Amniotic stem cell (primary cell): ENCODE results near the gene BIN1.

Experiments used
- DNase-seq: peaks from one replicate; lab custom pipeline; 2025; lab: John Stamatoyannopoulos, UW

BIN1 gene

DNA sequence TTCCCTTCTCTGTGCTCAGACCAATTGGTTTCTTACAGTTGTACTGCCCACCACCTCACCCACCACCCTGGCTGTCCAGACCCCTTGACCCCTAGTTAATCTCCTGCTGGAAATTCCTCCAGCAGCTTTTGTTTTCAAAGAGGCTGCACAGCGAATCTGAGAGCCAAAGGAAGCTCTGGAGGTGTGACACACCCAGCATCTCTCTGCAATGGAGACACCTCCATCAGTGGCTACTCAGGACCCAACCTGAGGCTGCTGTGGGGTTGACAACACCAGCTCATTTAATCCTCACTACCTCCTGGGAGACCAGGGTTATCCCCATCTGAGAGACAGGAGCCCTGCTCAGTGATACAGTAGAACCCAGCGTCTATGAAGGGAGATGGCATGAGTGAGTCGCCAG lies 86.4 kb downstream of the BIN1 start:
- no peak for DNase-seq

DNA sequence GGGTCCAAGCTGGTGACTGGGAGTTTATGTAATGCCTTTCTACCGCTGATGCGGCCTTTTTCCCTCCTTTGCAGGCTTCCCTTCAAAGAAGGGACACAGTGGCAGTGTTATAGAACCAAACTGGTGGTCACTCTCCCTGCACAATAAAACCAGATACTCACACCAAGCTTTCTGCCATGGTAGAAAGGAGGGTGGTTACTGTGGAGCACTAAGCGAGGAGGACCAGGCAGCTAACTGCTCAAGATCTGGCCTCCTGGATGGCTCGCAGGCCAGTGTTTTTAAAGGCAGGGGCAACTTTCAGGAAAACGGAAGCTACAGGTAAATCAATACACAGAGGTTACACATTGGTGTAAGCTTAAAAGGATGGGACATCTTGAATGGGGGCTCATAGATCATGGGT lies 89.4 kb downstream of the BIN1 start:
- no peak for DNase-seq

DNA sequence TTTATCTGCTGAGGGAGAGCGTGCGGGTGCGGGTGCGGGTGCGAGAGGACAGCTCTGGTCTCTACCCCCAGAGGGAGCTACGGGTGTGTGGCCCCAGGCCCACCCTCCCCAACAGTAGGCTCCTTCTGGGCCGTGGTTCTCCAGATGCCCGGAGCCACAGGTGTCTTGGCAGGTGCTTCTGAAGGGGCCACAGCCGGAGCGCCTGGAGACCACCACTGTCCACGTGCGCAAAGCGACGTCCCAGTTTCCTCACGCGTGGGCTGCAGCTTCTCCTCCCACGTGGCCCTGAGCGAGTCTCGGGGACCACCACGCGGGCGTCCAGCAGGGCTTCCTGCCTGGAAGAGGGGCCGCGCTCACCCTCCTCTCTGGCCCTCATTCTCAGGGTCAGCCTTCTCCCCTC lies 90.6 kb downstream of the BIN1 start:
- no peak for DNase-seq

DNA sequence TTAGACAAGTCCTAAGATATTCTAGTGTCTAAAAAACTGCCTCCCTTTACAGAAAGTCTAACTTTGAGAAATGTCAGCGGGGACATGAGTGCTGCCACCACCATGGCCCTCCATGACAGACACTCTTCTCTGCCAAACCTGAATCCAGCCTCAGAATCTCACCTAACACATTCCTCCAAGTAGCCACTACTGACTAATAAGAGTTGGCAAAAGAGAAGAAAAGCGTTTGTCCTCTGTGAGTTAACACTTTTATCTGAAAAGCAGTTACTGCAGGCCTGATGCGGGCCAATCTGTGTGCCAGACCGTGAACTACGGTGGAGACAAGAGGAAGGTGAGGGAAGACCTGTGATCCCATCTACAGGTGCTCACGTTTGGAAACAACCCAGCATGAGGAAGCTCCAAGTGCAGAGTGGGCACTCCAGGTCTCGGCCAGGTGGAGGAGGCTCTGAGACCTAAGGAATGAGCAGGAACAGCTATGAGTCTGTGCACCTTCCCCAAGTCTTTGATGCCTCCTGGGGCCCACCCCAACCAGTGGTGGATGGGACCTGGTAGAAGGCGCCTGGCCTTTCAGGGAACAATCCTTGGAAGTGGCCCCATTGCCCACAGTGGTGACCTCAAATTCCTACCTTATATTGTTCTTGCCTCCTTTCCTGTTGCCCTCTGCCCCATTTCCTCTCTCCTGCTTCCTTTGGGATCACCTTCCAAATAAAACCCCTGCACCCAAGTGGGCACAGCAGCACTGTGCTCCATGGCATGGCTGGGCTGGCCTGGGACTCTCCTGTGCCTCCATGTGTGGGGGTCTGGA lies 91.6 kb downstream of the BIN1 start:
- DNase-seq, result no peak

DNA sequence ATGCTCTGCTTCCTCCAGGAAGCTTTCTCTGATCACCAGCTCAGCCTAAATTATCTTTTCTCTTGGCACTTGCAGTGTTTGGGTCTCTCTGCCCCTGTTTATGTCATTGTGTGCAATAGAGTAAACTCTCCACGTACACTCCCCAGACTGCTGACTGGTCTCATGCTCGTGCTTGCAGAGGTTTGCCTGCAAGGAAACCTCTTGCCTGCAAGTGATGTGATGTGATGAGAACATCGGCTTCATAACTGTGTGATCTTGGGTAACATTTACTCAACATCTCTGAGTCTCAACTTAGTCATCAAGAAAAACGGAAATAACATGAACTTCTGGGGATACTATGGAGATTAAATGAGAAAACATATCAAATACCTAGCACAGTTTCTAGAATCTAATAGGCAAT lies 92.3 kb downstream of the BIN1 start:
- peak; percentile 11 for DNase-seq

DNA sequence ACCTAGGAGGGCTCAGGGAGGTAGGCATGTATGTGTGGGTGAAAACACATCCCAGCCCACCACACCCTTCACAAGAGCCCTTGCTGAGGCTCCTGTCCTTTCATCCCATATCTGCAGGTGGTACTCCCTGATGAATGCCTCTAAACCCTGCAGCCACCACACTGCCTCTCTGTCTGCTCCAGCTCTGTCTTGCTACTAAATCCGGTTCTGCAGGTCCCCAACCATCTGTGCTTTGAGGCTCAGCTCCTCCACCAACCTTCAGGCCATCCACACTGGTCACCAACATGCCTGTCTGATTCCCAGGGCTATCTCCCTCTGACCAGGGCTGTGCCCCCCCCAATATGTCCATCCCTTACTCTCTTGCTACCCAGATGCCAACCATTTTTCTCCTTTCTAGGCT lies 92.7 kb downstream of the BIN1 start:
- no peak for DNase-seq

DNA sequence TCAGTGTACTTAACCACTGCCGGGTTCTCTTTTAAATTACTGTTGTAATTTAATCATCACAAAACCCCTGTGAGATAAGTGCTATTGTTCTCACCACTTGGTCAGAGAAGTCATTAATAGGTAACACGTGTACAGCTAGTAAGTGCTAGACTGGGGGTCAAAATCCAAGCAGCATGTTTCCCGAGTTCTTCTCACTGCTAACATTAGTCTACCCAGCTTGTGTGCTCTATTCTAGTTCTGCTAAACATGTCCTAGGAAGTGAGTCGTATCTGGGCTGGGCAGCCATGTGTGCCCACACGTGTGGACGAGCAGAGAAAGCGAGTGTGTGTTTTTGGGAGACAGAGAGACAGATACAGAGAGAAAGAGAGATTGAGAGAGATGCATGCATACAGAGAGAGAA lies 94.1 kb downstream of the BIN1 start:
- no peak for DNase-seq

DNA sequence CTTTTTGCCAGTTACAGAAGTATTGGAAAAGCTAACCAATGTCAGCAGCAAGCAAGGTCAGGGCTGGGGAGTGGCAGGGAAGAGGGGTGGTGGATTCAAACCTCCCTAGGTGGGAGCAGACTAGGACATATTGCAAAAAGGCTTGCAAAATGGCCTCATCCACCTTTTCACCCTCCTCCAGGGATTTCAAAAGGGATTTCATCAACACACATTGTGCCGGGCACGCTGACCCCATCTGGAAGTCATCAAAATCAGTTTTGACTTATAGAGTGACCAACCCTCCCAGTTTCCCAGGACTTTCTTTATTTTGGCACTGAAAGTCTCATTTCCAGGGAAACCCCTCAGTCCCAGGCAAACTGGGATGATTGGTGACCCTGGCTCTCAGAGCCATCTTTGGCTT lies 94.7 kb downstream of the BIN1 start:
- DNase-seq, result no peak

DNA sequence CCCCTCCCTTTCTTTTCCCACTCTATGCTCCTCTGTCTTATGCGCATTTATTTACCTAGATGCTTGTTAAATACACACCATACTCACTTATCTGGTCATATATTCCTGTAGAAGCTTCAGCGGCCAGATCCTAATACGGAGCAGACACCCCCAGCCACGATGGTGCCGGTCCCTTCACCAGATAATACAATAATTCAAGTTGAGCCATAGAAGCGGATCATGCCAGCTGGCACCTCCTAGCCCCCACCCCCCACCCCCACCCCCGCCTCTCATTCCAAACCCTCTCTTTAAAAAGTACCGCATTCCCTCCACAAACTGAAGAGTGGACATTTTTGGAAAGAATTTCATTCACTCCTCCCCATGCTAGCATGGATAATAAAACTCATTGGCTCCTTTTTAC lies 95.2 kb downstream of the BIN1 start:
- no peak for DNase-seq

DNA sequence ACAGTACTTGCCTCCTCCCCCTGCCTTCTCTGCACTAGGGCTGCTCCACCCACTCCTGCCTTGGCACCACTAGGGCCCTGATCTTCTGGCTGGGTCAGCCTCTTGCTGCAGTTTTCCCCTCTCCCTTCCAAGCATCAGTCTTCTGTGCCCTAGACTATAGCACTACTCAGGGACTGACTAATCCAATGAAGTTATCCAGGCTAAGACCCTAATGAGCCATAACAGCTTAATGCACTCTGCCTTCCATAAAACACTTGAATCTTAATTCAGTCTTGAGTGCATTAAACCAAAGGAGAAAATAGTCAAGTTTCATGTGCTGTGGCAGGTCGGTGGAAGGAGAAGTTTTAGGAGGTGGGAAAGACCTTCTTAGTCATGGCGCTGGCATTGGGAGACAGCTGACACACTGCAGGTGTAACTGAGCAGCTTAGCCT lies 95.7 kb downstream of the BIN1 start:
- DNase-seq, result no peak

DNA sequence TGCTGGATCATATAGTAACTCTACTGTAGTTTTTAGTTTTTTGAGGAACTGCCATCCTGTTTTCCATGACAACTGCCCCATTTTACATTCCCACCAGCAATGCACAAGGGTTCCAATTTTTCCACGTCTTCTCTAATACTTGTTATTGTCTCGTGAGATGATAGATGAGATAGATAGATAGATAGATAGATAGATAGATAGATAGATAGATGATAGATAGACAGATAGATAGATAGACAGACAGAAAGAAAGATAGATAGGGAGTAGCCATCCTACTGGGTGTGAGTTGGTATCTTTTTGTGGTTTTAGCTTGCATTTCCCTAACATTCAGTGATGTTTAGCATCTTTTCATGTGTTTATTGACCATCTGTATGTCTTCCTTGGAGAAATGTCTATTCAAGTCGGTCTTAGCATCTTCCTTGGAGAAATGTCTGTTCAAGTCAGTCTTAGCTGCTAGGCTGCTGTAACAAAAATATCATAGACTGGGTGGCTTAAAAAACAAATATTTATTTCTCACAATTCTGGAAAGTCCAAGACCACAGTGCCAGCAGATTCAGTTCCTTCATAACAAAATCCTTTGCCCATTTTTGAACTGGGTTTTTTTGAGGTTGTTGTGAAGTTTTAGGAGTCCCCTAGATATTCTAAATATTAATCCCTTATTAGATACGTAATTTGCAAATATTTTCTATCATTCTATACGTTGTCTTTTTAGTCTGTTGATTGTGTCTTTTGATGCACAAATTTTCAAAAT lies 98.5 kb downstream of the BIN1 start:
- no peak for DNase-seq

DNA sequence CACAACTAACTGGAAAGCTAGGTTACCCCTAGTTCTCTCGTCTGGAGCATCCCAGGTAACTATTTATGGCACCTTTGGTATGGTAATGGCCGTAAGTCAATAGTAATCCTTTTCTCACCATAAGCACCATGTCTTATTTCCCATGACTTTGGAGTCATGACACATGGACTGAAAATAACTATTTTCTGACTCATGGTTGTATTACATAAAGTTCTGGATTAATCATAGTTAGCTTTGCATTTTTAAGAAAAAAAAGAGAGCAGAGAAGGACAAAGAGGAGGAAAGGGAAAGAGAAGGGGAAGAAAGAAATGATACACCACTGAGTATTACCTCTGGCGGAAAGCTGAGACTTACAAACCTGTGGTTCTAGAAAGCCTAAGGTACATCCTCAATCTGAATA lies 99.3 kb downstream of the BIN1 start:
- peak; percentile 2 for DNase-seq

DNA sequence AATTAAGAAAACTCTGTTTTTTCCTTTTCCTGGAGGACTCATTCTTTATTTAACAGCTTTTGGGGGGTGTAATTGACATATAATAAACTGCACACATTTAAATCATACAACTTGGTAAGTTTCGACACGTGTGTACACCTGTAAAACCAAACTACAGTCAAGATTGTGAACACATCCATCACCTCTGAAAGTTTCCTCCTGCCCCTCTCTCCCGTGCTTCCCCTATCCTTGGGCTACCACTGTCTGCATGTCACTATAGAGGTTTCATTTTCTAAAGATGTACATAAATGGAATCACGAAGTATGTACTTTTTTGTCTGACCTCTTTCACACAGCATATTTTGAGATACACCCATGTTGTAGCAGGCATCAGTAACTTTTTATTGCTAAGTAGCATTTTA lies 100.0 kb downstream of the BIN1 start:
- no peak for DNase-seq

DNA sequence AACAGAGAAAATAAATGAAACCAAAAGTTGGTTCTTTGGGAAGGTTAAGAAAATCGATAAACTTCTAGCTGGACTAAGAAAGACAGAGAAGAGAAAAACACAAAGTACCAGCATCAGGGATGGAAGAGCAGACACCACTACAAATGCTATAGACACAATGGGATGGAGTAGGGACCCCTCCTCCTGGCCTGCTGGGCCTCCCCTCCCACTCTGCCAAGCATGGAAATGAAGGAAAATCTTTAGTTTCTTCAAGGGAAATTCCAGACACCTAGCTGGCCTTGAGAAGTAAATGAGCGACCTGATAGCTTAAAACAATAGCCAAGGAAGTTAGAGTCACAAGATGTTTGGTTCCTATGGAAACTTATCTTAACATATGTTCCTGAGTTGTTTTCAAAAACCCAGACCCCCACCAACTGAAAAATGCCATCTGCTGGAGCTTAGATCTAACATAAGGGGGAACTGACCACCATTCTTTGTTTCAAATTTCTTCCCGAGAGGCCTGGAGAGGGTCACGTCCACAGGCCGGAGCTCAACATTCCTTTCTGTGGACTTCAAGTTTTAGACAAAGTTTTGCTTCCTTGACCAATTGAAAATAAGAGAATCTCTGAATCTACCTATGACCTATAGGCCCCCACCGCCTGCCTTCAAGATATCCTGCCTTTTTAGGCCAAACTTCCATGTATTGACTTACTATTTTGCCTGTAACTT lies 101.9 kb downstream of the BIN1 start:
- DNase-seq, result no peak

DNA sequence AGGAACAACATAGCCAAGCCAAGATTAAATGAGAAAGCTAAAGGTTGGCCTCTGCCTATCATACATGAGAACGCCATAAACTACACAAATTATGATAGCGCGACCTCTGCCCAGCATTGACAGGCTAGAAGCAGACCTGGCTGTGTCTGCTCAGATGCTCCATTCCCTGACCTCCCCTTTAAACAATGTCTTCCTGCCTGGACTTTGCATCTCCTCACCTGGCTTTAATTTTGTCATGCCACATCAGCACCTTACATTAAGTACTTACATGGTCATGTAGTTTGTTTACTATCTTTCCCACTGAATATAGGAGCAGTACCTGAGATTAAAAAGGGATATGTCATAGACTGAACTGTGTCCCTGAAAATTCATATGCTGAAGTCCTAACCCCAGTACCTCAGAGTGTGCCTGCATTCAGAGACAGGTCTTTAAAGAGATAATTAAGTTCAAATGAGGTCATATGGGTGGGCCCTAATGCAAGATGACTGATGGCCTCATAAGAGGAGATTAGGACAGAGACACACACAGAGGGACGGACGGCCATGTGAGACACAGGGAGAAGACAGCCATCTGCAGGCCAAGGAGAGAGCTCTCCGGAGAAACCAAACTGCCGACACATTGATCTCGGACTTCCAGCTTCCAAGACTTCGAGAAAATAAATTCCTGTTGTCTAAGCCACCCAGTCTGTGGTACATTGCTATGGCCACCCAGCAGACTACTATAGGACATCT lies 103.7 kb downstream of the BIN1 start:
- DNase-seq, result no peak

DNA sequence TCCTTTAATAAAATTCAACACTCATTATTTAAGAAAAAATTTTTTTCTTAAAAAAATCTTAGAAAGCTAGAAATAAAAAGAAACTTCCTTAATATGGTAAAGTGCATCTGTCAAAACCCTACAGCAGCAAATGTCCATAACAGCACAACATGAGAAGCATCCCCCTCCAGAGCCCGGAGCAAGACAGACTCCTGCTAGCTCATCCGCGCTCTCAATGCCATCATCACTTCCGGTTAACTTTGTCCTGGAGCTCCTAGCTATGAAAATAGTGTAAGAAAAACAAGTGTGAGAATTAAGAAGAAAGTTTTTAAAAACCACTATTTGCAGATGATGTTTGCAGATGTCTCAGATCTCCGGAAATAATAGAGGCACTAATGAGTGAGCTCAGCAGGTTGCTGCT lies 105.2 kb downstream of the BIN1 start:
- no peak for DNase-seq

DNA sequence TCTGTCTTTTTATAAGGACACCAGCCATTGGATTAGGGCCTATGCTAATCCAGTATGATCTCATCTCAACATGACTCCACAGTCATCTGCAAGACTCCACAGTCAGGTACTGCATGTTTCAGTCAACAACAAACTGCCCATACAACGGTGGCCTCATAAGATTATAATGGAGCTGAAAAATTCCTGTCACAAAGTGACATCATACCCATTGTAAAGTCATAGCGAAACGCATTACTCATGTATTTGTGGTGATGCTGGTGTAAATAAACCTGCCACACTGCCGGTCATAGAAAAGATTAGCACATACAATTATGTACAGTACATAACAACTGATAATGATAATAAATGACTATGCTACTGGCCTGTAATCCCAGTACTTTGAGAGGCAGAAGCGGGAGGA lies 106.0 kb downstream of the BIN1 start:
- DNase-seq, result no peak

DNA sequence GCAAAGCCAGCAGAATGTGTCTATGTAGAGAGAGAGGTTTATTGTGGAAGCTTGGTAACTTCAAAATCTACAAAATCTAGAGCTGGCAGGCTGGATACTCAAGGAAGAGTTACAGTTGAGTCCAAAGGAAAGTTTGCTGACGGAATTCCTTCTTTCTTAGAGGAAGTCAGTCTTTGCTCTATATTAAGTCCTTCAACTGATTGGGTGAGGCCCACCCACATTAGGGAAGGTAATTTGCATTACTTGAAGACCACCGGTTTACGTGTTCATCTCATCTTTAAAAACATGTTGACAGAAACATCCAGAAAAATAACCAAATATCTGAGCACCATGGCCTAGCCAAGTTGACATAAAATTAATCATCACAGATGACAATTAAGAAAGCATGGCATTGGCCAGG lies 106.8 kb downstream of the BIN1 start:
- no peak for DNase-seq

DNA sequence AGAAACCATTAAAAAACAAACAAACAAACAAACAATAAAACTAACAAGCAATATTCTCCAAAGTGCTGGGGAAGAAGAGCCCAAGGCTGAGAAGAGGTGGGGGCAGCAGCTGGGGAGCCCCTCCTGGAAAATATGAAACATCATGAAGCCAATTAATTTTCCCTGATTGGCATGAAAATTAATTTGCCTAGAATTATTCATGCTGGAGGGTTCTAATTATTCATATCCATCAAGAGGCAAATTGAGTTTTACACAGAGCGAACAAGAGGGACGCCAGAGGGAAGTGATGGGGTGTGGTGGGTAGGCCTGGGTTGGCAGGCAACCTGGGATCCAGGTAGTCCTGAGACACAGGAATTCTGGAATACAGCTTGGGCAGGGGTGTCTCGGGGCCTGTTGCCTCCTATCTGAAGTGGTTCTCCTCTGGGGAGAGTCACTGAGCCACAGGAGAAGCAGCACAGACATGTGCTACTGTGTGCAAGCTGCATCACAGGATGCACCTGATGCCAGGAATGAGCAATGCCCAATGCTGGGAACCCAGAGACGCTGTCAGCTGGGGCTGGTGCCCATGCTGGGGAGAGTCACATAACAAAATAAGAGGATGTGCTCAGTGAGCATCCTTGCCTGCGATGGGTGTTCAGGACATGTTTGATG lies 107.7 kb downstream of the BIN1 start:
- DNase-seq, result no peak

DNA sequence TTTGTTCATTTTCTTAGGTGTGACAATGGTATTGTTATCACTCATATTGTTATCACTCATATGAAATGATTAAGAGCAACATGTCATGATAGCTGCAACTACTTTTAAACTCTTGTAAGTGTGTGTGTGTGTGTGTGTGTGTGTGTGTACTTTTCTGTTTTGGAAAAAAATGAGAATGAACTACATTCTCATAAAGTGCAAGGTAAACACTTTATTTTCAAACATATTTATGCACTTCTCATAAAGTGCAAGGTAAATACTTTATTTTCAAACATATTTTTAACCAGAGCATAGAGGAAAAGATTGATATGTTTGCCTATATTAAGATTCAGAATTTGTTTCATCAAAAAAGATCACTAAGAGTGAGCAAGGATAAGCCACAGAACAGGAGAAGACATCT lies 108.5 kb downstream of the BIN1 start:
- no peak for DNase-seq
